MCF 10A (cell line): ENCODE measurements around the gene THRB. TPM values are rescaled to one million over a fixed set of nuclear protein-coding genes. Genes with fewer than 3 reads are reported as not detected.

Experiments used
- BruUV-seq: library from RNA; stranded (reverse); fragments of 400-500 nt; replicated peaks from 2 replicates; lab custom pipeline; 2021; lab: Mats Ljungman, UMichigan
- CTCF ChIA-PET: fragments of 300-600 bp; sonication (Branson Sonifier 250); formaldehyde crosslinking; extraction: SDS; loops from one replicate; lab custom pipeline; 2021; ENCODE audit warnings: antibody characterized with exemption, inconsistent platforms; lab: Yijun Ruan, JAX
- POLR2A ChIA-PET: fragments of 300-600, 350-650 bp; sonication (Branson Sonifier 250); formaldehyde crosslinking; extraction: SDS; loops from one replicate; lab custom pipeline; 2020; ENCODE audit warnings: antibody characterized with exemption, inconsistent platforms; lab: Yijun Ruan, JAX
- DNase-seq: peaks from one replicate; pipeline ENCODE4 v3.0.0-alpha.2; 2018; ENCODE audit not compliant: unreplicated experiment
- H3K27ac Mint-ChIP-seq: one replicate; pipeline ENCODE4 v1.8.0; 2022; ENCODE audit warnings: mild to moderate bottlenecking, low read depth, mixed read lengths; ENCODE audit not compliant: unreplicated experiment
- H3K27me3 Mint-ChIP-seq: one replicate; pipeline ENCODE4 v1.8.0; 2022; ENCODE audit warnings: mixed read lengths; ENCODE audit not compliant: insufficient read depth, unreplicated experiment
- H3K36me3 Mint-ChIP-seq: one replicate; pipeline ENCODE4 v1.8.0; 2022; ENCODE audit warnings: mild to moderate bottlenecking, moderate library complexity, mixed read lengths; ENCODE audit not compliant: insufficient read depth, unreplicated experiment
- H3K4me1 Mint-ChIP-seq: one replicate; pipeline ENCODE4 v1.8.0; 2022; ENCODE audit warnings: mixed read lengths; ENCODE audit not compliant: insufficient read depth, unreplicated experiment
- H3K4me3 Mint-ChIP-seq: one replicate; pipeline ENCODE4 v1.8.0; 2022; ENCODE audit warnings: mild to moderate bottlenecking, moderate library complexity, mixed read lengths; ENCODE audit not compliant: unreplicated experiment
- H3K9me3 Mint-ChIP-seq: one replicate; pipeline ENCODE4 v1.8.0; 2022; ENCODE audit warnings: mixed read lengths; ENCODE audit not compliant: unreplicated experiment
- intact Hi-C: fragments of 100-400 bp; cut with micrococcal nuclease; formaldehyde crosslinking; loops from 2 replicates; pipeline ENCODE4 v1.14.1; 2022
- total RNA-seq: library from RNA; stranded (reverse); gene quantifications from 2 replicates; pipeline ENCODE4 v1.2.3, GENCODE V29; 2022
- TF ChIP-seq, protein P1 (sequence below): fragments of 200-600 bp; IDR thresholded peaks from one replicate; pipeline ENCODE4 v1.8.0; 2022; ENCODE audit warnings: antibody characterized with exemption, mild to moderate bottlenecking; ENCODE audit not compliant: unreplicated experiment

Gene THRB
- total RNA-seq, 1 experiment from 2014 or later, result 4.2 TPM

DNA sequence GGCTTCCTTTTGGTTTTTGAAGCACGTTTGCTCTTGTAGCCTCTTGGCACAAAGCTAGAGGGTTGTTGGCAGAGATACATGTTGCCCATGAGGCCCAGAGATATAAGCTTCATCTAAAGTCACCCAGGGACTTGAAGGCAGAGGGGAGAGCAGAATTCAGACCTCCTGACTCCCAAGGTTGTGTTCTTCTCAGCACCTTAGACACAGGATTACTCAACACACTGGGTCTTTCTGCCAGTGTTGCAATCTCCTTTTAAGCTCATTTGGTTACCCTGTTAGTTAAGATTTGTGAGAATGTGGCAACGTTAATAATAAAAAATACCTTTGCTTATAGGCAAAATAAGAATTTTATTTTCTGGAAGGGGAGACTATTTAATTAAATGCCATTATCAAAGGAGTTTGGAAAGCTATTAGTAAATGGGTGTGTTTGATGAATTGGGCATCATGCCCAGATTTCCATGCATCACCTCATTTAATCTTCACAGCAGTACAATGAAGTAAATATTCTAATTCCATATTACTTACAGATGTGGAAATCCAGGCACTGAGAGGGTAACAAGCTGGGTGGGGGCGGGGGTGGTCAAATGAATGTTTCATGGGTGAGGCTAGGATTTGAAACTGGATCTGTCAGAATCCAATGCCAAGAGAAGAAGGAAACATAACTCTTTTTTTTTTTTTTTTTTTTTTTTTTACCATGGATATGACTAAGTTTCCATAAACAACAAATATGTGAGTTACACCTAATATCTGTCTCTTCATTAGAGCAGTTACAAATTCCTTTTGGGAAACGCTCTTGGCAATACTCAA is 366.2 kb downstream of the THRB start:
- H3K27ac Mint-ChIP-seq, result peak overlapping the region; percentile 88
- no peaks in the 10 kb centered on the region for H3K27me3 Mint-ChIP-seq
- POLR2A ChIA-PET, result interaction anchor here (0.6 to 2.4 kb wide), 14 partner anchors 8 to 1164 kb away, joined by 3 to 16 read pairs (median 6); partner anchors contain the start of genes NKIRAS1 and RPL15
- CTCF ChIA-PET, result interaction anchor here (0.5 to 1.0 kb wide), 7 partner anchors 8 to 555 kb away, joined by 3 to 5 read pairs (median 3); no protein-coding TSS in a partner anchor
- H3K9me3 Mint-ChIP-seq, result no peaks in the 10 kb centered on the region
- DNase-seq, result peak; percentile 90
- intact Hi-C loops, result loop anchor here (1.0 kb wide), 1 partner anchor 129 kb away; no protein-coding TSS in a partner anchor
- H3K4me1 Mint-ChIP-seq, result peaks cover 31% of the 10 kb centered on the region
- no TSS peak for BruUV-seq
- H3K4me3 Mint-ChIP-seq, result peak overlapping the region; percentile 19
- peaks cover 4% of the 10 kb centered on the region for H3K36me3 Mint-ChIP-seq
- TF ChIP-seq, protein P1, sequence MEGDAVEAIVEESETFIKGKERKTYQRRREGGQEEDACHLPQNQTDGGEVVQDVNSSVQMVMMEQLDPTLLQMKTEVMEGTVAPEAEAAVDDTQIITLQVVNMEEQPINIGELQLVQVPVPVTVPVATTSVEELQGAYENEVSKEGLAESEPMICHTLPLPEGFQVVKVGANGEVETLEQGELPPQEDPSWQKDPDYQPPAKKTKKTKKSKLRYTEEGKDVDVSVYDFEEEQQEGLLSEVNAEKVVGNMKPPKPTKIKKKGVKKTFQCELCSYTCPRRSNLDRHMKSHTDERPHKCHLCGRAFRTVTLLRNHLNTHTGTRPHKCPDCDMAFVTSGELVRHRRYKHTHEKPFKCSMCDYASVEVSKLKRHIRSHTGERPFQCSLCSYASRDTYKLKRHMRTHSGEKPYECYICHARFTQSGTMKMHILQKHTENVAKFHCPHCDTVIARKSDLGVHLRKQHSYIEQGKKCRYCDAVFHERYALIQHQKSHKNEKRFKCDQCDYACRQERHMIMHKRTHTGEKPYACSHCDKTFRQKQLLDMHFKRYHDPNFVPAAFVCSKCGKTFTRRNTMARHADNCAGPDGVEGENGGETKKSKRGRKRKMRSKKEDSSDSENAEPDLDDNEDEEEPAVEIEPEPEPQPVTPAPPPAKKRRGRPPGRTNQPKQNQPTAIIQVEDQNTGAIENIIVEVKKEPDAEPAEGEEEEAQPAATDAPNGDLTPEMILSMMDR, result no peak

DNA sequence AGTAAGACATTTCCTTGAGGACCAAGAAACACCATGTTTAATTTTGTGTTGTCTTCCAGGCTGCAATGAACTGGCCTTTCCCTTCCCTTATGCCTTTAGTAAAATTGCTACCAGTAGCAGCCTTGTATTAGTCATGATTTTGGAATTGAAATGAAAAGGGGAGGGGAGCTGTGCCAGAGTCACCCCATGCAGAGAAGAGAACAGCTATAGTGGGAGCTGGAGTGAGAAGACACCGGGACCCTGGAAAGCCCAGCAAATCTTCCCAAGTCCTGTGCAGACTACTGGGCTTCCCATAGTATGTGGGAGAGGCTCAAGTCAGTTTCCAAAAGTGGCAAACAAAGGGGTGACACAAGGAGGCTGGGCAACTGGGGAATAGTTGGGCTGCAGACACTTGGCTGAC is 371.1 kb downstream of the THRB start:
- no peaks in the 10 kb centered on the region for H3K36me3 Mint-ChIP-seq
- no peak overlapping the region for H3K4me3 Mint-ChIP-seq
- DNase-seq, result no peak
- ChIA-PET POLR2A (no interaction called here), CTCF (no interaction called here)
- no peaks in the 10 kb centered on the region for H3K27me3 Mint-ChIP-seq
- peaks cover 27% of the 10 kb centered on the region for H3K4me1 Mint-ChIP-seq
- no peak overlapping the region for H3K27ac Mint-ChIP-seq
- BruUV-seq, result no TSS peak
- intact Hi-C loops, result no loop called here
- H3K9me3 Mint-ChIP-seq, result no peaks in the 10 kb centered on the region
- TF ChIP-seq, protein P1, result no peak

DNA sequence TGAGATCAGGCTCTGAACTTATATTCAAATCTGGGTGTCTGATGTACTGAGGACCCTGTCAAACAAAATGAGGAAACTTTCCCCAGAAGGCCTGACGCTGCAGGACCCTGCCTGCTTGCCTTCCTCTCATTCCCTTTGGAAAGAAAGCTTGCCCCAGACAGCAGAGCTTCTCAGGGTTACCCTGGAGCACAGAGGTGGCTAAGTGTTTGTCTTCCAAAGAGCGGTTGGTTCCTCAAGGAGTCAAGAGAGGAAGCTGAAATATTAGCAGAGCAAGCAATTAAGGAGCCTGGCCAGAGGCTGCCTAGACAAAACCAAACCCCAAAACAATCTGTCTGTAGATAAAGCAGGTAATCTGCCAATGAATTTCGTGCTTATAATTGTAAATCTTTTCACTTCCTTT is 374.2 kb downstream of the THRB start:
- Mint-ChIP-seq H3K27ac (no peak overlapping the region), H3K9me3 (no peaks in the 10 kb centered on the region), H3K36me3 (no peaks in the 10 kb centered on the region), H3K27me3 (no peaks in the 10 kb centered on the region), H3K4me1 (peaks cover 16% of the 10 kb centered on the region), H3K4me3 (no peak overlapping the region)
- POLR2A ChIA-PET, result interaction anchor here (0.6 kb wide), 1 partner anchor 541 kb away, joined by 5 read pairs; no protein-coding TSS in a partner anchor
- no peak for DNase-seq
- CTCF ChIA-PET, result interaction anchor here (0.7 to 1.1 kb wide), 2 partner anchors 32 to 66 kb away, joined by 3 read pairs; no protein-coding TSS in a partner anchor
- intact Hi-C loops, result no loop called here
- TF ChIP-seq, protein P1, result no peak
- no TSS peak for BruUV-seq

DNA sequence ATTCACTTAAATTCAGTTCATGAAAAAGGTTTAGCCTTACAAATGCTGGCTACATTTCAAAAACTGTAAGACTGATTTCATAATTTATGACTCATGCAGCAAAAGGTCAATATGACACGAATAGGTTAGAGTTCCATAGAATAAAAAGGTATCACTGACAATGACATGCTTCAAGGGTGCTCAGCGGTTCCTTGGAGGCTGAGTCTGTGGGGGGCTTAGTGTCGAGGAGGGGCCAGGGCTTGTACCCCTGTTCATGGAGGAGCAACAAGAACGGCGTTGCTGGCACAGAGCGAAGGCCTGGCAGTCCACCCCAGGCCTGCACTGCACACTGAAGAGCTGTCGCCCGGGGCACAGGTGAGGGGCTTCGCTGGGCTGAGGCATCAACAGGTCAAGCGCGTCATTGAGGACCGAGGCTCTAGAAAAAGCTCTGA is 375.3 kb downstream of the THRB start:
- peaks cover 16% of the 10 kb centered on the region for H3K4me1 Mint-ChIP-seq
- peak; percentile 80 for DNase-seq
- H3K27ac Mint-ChIP-seq, result peak overlapping the region; percentile 73
- CTCF ChIA-PET, result no interaction called here
- TF ChIP-seq, protein P1, result no peak
- BruUV-seq, result no TSS peak
- POLR2A ChIA-PET, result interaction anchor here (0.7 to 0.9 kb wide), 3 partner anchors 10 to 201 kb away, joined by 3 to 4 read pairs (median 3); no protein-coding TSS in a partner anchor
- H3K4me3 Mint-ChIP-seq, result no peak overlapping the region
- H3K27me3 Mint-ChIP-seq, result no peaks in the 10 kb centered on the region
- no peaks in the 10 kb centered on the region for H3K36me3 Mint-ChIP-seq
- intact Hi-C loops, result no loop called here
- no peaks in the 10 kb centered on the region for H3K9me3 Mint-ChIP-seq
